ENCODE measurements around the gene NSUN2.
"Not testable (repeated sequence)": the region's sequence is repeated elsewhere in the genome, so short reads cannot be mapped to it uniquely, and the experiment has no call there.

NSUN2 gene

GRCh38 chr5:6632888-6633468 is at the start of gene NSUN2, which contains the start of gene SRD5A1:
NSUN2 (minus strand) TSS chr5:6633044; CDS start chr5:6632979, 65 bp downstream.
SRD5A1 (plus strand) TSS chr5:6633440; CDS start chr5:6633577, 137 bp downstream.
- DNase-seq = peak; percentile 93 to 99 (median 99)

- DNase-seq = no peak
Observed at GRCh38 chr5:6682239-6682638, 49.4 kb upstream of the NSUN2 start.

GRCh38 chr5:6681682-6682081 is 48.8 kb upstream of the NSUN2 start:
- no peak for DNase-seq

- DNase-seq = no peak
Observed at GRCh38 chr5:6680922-6681321, 48.1 kb upstream of the NSUN2 start.

GRCh38 chr5:6678385-6678784 is 45.5 kb upstream of the NSUN2 start:
- DNase-seq = no peak

- DNase-seq = no peak
Observed at GRCh38 chr5:6676702-6677101, 43.9 kb upstream of the NSUN2 start.

GRCh38 chr5:6675784-6676491 is 43.1 kb upstream of the NSUN2 start:
- no peak for DNase-seq

GRCh38 chr5:6674886-6675285 is 42.0 kb upstream of the NSUN2 start:
- DNase-seq = no peak

GRCh38 chr5:6674421-6674820 is 41.6 kb upstream of the NSUN2 start:
- DNase-seq = peak in 1 of 3 experiments; percentile 77

- DNase-seq = no peak
Observed at GRCh38 chr5:6673963-6674362, 41.1 kb upstream of the NSUN2 start.

- no peak for DNase-seq
Observed at GRCh38 chr5:6673031-6673430, 40.2 kb upstream of the NSUN2 start.

- DNase-seq = not testable (repeated sequence)
Observed at GRCh38 chr5:6668717-6669116, 35.9 kb upstream of the NSUN2 start.

GRCh38 chr5:6667648-6668047 is 34.8 kb upstream of the NSUN2 start:
- DNase-seq = no peak

GRCh38 chr5:6666762-6667161 is 33.9 kb upstream of the NSUN2 start:
- DNase-seq = no peak

GRCh38 chr5:6660688-6661087 is 27.8 kb upstream of the NSUN2 start:
- no peak for DNase-seq

GRCh38 chr5:6659941-6660684 is 27.3 kb upstream of the NSUN2 start:
- no peak for DNase-seq

GRCh38 chr5:6656680-6657079 is 23.8 kb upstream of the NSUN2 start:
- DNase-seq = no peak

GRCh38 chr5:6655432-6655831 is 22.6 kb upstream of the NSUN2 start:
- no peak for DNase-seq

- peak in 2 of 3 experiments; percentile 81 to 92 for DNase-seq
Observed at GRCh38 chr5:6652025-6652424, 19.2 kb upstream of the NSUN2 start.

- no peak for DNase-seq
Observed at GRCh38 chr5:6649681-6650080, 16.8 kb upstream of the NSUN2 start.

GRCh38 chr5:6649186-6649585 is 16.3 kb upstream of the NSUN2 start:
- DNase-seq = no peak

- DNase-seq = not testable (repeated sequence)
Observed at GRCh38 chr5:6645571-6646362, 12.9 kb upstream of the NSUN2 start.

GRCh38 chr5:6644794-6645241 is 12.0 kb upstream of the NSUN2 start:
- peak in 1 of 3 experiments; percentile 19 for DNase-seq
